Spleen (tissue), 7 donors: ENCODE measurements around the gene RUVBL1.

Experiments used
- CTCF ChIP-seq, 11 experiments: fragments of 200-600 bp in 7 of 11; fragments of 450-650 bp in 4 of 11; sonication (generic) in 4 of 11; IDR thresholded peaks in 8 of 11; conservative IDR thresholded peaks in 3 of 11; 1 replicate in 7 of 11; 2 replicates in 4 of 11; pipeline versions ENCODE4 v1.4.0 to v1.8.0; 2016 to 2021; ENCODE audit warnings: antibody characterized with exemption in 11 of 11, inconsistent platforms in 4 of 11, mild to moderate bottlenecking in 1 of 11
- POLR2A ChIP-seq, 3 donors: fragments of 450-650 bp; IDR thresholded peaks; one replicate each; pipeline ENCODE4 v1.5.1; 2017; ENCODE audit warnings: antibody characterized with exemption in 3 of 3, mild to moderate bottlenecking in 1 of 3
- POLR2AphosphoS5 ChIP-seq, 3 donors: sonication (generic); formaldehyde crosslinking; IDR thresholded peaks; one replicate each; pipeline ENCODE4 v1.5.1; 2017; ENCODE audit warnings: antibody characterized with exemption in 3 of 3
- donor health status: DM: no; HTN: no; CAD: no; lungs with moderate emphysema.
- donor health status: DM: no; HTN: no; CAD: no.
- donor health status: DM: no; HTN: no; CAD: no.

GRCh38 chr3:128078322-128078721 is 45.3 kb downstream of the RUVBL1 start:
- TF ChIP-seq CTCF (IDR thresholded peaks at IDR 0.05 in 8 of 11, conservative IDR thresholded peaks at IDR 0.05 in 3 of 11) (no peak), POLR2A (IDR thresholded peaks at IDR 0.05) (no peak), POLR2AphosphoS5 (IDR thresholded peaks at IDR 0.05) (no peak)
